HG02840 (cell line): ENCODE measurements around the gene DSG1.
"Not testable (repeated sequence)": the region's sequence is repeated elsewhere in the genome, so short reads cannot be mapped to it uniquely, and the experiment has no call there.

Source experiments
- ATAC-seq: cut with Tn5 transposase; IDR thresholded peaks from one replicate; pipeline ENCODE4 v1.9.1; 2021; ENCODE audit warnings: mild to moderate bottlenecking, moderate library complexity, moderate number of reproducible peaks; ENCODE audit not compliant: unreplicated experiment, low FRiP score

Gene DSG1

GRCh38 chr18:31329787-31330438 lies 12.0 kb downstream of the DSG1 start:
- ATAC-seq = no peak

GRCh38 chr18:31343454-31343853 lies 25.5 kb downstream of the DSG1 start:
- ATAC-seq = no peak

DNA sequence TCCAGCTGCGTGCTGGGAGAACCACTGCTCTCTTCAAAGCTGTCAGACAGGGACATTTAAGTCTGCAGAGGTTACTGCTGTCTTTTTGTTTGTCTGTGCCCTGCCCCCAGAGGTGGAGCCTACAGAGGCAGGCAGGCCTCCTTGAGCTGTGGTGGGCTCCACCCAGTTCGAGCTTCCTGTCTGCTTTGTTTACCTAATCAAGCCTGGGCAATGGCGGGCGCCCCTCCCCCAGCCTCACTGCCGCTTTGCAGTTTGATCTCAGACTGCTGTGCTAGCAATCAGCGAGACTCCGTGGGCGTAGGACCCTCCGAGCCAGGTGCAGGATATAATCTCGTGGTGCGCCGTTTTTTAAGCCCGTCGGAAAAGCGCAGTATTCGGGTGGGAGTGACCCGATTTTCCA lies 35.4 kb downstream of the DSG1 start:
- ATAC-seq = not testable (repeated sequence)

- no peak for ATAC-seq
Measured at GRCh38 chr18:31354990-31355389, 37.0 kb downstream of the DSG1 start.

DNA sequence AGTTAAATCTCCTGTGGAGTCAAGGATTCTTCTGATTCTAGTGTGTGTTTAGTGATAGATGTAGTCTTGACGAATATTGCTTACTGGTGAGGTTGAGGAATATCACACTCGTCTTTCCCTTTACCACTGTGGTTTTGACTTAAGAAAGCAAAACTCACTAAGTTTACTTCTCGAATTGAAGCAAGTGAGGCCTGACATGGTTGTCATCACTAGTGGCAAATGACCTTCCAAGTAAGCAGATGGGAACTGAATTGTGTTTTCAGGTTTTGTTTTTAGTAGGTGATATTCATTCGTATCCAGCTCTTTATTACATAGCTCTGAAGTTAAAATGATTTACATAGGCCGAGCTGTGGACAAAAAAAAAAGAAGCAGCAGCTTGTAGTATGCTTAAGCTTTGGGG lies 38.1 kb downstream of the DSG1 start:
- no peak for ATAC-seq

GRCh38 chr18:31364190-31364589 lies 46.2 kb downstream of the DSG1 start:
- no peak for ATAC-seq

GRCh38 chr18:31369478-31369877 lies 51.5 kb downstream of the DSG1 start:
- no peak for ATAC-seq

GRCh38 chr18:31371989-31372388 lies 54.0 kb downstream of the DSG1 start:
- ATAC-seq = no peak

- ATAC-seq = no peak
Measured at GRCh38 chr18:31373641-31374040, 55.7 kb downstream of the DSG1 start.

DNA sequence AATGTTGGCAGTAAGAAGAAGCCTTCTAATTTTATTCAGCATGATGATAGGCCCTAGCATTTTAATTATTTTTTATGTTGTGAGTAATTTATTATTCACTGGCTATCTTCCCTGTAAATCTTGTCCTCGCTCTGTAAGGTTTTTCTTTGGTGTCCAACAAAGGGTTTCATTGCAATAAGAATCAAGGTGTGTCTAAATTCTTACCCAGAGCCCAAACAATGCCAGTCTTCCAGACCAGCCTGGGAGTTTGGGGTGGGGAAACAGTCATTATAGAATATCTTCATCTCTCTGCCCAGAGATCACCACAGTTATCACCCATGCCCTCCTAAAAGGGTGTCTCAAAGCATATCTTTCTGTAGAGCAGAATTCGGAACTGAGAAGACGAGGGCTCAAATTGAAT lies 58.5 kb downstream of the DSG1 start, which contains the start of gene DSG4:
TSS of gene DSG4 (plus strand) at position 301 of the 400 bp plus-strand sequence. CDS start 135 bp downstream, outside the sequence.
- no peak for ATAC-seq

DNA sequence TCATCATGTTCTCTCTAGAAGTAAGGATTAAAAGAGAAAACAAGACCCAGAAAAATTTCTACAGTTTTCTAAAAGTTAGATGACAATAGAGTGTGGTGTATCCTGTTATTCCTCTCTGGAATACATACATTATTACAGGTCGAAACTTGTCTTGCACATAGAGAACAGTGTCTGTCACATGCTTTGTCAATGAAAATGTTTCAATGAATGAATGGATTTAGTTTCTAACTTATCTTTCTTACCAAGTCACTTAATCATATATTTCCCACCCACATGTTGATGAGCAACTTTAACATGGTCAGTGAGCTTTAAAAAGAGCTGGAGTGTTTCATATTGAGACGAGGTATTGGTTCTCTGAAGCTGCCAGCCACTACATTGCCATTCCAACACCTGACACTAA lies 63.0 kb downstream of the DSG1 start:
- no peak for ATAC-seq

- ATAC-seq = no peak
Measured at GRCh38 chr18:31382107-31382506, 64.1 kb downstream of the DSG1 start.

- ATAC-seq = no peak
Measured at GRCh38 chr18:31386741-31387140, 68.8 kb downstream of the DSG1 start.

- ATAC-seq = no peak
Measured at GRCh38 chr18:31393286-31393685, 75.3 kb downstream of the DSG1 start.

DNA sequence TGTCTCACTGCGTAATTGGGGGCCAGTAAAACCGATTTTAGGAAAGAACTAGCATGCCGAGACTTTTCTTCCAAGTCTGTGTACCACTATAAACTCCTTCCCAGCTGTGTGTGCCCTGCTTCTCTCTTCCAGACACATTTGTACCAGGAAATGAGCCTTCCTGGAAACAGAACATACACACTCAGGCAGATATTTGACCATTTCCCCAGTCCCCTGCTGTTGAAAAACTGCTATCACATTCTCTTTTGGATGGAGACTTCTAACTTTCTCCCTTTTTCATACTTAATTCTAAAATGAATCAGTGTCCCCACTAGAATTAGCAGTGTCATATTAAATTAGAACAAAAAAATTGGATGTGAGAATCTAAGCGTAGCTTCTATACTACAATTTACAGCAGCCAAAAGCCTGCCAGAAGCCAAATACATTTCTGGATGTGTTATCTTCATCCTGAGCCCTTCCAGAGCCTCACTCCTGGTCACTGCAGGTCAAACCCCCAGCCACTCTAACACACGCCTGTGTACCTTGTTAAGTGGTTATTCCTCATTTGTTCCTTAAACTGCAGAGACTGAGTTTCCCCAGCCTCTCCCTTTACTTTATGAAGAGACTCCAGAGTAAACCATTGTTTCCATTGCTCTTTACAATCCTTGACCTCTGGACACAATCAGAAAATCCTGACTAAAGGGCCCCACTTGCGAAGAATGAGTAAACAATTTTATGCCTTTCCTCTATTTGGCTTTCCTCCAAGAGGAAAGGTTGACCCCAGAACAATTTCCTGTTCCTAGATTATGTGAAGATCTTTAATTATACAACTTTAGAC lies 79.0 kb downstream of the DSG1 start:
- no peak for ATAC-seq

GRCh38 chr18:31398191-31398590 lies 80.2 kb downstream of the DSG1 start:
- ATAC-seq = no peak

DNA sequence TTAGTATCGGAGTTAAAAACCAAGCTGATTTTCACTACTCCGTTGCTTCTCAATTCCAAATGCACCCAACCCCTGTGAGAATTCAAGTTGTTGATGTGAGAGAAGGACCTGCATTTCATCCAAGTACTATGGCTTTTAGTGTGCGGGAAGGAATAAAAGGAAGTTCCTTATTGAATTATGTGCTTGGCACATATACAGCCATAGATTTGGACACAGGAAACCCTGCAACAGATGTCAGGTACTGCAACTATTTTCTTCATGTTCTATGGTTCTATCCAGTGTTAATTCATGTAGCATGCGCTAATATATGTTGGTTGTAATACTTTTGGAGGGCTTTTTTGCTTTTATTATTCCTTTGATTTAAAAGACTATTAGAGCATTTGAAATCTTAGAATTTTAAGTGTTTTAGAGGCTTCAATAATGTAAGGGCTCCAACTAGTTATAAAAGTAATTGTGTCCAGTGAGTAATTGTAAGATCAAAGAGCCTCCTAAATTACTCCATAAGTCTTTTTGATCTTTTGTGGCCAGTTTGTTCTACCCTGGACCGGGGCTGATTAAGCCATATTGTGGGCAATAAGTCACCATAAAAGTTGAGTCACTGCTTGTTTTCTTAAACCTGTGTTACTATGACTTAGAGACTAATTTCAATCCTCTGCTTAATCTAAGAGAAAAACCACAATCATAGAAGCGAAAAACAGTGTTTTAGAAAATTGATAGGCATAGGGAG lies 81.5 kb downstream of the DSG1 start:
- no peak for ATAC-seq

GRCh38 chr18:31401156-31402025 lies 83.4 kb downstream of the DSG1 start:
- no peak for ATAC-seq

DNA sequence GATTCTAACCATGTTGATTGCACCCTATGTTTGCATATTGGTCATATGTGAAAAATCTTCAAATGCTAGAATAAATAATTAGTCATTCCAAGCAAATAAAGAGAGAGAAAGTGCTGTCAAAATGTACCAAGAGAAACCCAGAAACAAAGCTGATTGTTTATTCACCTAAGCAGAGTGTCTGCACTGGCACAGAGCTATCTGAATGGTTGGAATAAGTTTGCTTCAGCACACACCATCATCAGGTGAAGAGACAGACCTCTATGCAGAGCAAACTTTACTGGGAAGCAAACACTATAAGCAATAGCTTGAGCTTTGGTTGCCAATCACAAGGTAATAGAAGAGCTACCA lies 84.0 kb downstream of the DSG1 start:
- ATAC-seq = no peak

DNA sequence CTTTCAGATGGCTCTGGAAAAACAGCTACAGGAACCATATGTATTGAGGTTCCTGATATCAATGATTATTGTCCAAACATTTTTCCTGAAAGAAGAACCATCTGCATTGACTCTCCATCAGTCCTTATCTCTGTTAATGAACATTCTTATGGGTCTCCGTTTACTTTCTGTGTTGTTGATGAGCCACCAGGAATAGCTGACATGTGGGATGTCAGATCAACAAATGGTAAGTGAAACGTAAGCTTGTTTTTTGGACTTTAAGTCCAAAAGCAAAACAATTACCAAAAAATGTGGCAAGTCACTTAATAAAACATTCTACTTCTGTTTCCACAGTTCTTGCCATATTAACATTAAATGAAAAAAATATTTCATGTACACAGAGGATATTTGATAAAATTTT lies 85.4 kb downstream of the DSG1 start:
- ATAC-seq = no peak
